ENCODE results near the gene HES2. TPM values are rescaled to one million over a fixed set of nuclear protein-coding genes. Genes with fewer than 3 reads are reported as not detected.

HES2 gene
- total and polyA plus RNA-seq, 5 donors from 2014 or later = not detected

GRCh38 chr1:6416295-6416656 is 3.4 kb downstream of the HES2 start:
- H3K27ac ChIP-seq (ENCODE audit: insufficient read depth, low read length, poor library complexity, severe bottlenecking) = no peak overlapping the region
- no peaks in the 10 kb centered on the region for H3K9me3 ChIP-seq (ENCODE audit: control insufficient read depth in 2 of 2, low read length in 2 of 2)
- Mint-ChIP-seq H3K9me3 (peaks cover 0 to 3% (median 0%) of the 10 kb centered on the region in 7 donors), H3K27me3 (peaks cover 69% of the 10 kb centered on the region), H3K4me3 (peak overlapping the region in 1 of 4 donors; percentile 50), H3K27ac (no peak overlapping the region), H3K36me3 (no peaks in the 10 kb centered on the region), H3K4me1 (peaks cover 0 to 12% (median 4%) of the 10 kb centered on the region in 4 donors)
- no peak for ATAC-seq (ENCODE audit: low read depth in 2 of 2)
- H3K4me1 ChIP-seq (ENCODE audit: control insufficient read depth, insufficient read depth, low read length, poor library complexity, severe bottlenecking) = peaks cover 24% of the 10 kb centered on the region
- H3K27me3 ChIP-seq (ENCODE audit: control insufficient read depth, insufficient read depth, low read length) = peaks cover 34% of the 10 kb centered on the region
- H3K36me3 ChIP-seq (ENCODE audit: control insufficient read depth, insufficient read depth, low read length) = no peaks in the 10 kb centered on the region
- DNase-seq = no peak
- H3K4me3 ChIP-seq (ENCODE audit: low read depth, low read length) = no peak overlapping the region

DNA sequence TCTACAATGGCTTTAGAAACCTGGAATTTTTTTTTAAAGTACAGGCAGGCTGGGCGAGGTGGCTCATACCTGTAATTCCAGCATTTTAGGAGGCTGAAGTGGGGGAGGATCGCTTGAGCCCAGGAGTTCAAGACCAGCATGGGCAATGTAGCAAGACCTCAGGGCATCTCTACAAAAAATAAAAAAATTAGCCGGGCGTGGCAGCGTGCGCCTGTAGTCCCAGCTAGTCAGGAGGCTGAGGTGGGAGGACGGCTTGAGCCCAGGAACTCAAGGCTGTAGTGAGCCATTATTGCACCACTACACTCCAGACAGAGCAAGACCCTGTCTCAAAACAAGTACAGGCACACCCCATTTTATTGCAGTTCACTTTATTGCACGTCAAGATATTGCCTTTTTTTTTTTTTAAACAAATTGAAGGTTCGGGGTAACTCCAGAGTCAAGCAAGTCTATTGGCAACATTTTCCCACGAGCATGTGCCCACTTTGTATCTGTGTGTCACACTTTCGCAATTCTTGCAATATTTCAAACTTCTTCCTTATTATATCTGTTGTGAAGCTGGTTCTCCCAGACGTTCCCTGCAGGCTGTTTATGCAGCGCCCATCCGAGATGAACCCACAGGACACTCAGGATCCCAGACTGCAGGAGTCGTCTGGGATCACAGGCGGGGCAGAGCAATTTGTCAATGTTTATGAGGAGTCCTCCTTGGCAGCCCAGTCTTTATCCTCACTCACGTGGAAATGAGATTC is 4.7 kb downstream of the HES2 start:
- no peak overlapping the region for H3K4me3 ChIP-seq (ENCODE audit: low read depth, low read length)
- H3K27me3 Mint-ChIP-seq = peaks cover 65% of the 10 kb centered on the region
- ATAC-seq (ENCODE audit: low read depth in 2 of 2) (no peak), DNase-seq (no peak)
- H3K9me3 ChIP-seq (ENCODE audit: control insufficient read depth in 2 of 2, low read length in 2 of 2) = no peaks in the 10 kb centered on the region
- peaks cover 33% of the 10 kb centered on the region for H3K27me3 ChIP-seq (ENCODE audit: control insufficient read depth, insufficient read depth, low read length)
- no peaks in the 10 kb centered on the region for H3K36me3 ChIP-seq (ENCODE audit: control insufficient read depth, insufficient read depth, low read length)
- H3K27ac ChIP-seq (ENCODE audit: insufficient read depth, low read length, poor library complexity, severe bottlenecking) = no peak overlapping the region
- no peak overlapping the region for H3K27ac Mint-ChIP-seq
- peaks cover 15% of the 10 kb centered on the region for H3K4me1 ChIP-seq (ENCODE audit: control insufficient read depth, insufficient read depth, low read length, poor library complexity, severe bottlenecking)
- no peaks in the 10 kb centered on the region for H3K36me3 Mint-ChIP-seq
- peaks cover 0 to 3% (median 0%) of the 10 kb centered on the region in 7 donors for H3K9me3 Mint-ChIP-seq
- no peak overlapping the region for H3K4me3 Mint-ChIP-seq
- H3K4me1 Mint-ChIP-seq = peaks cover 0 to 7% (median 4%) of the 10 kb centered on the region in 4 donors

GRCh38 chr1:6414443-6414844 is 5.3 kb downstream of the HES2 start:
- H3K27ac Mint-ChIP-seq = no peak overlapping the region

GRCh38 chr1:6412896-6413295 is 6.8 kb downstream of the HES2 start:
- Histone ChIP-seq H3K27me3 (ENCODE audit: control insufficient read depth, insufficient read depth, low read length) (peaks cover 29% of the 10 kb centered on the region), H3K4me1 (ENCODE audit: control insufficient read depth, insufficient read depth, low read length, poor library complexity, severe bottlenecking) (peaks cover 3% of the 10 kb centered on the region), H3K36me3 (ENCODE audit: control insufficient read depth, insufficient read depth, low read length) (no peaks in the 10 kb centered on the region), H3K27ac (ENCODE audit: insufficient read depth, low read length, poor library complexity, severe bottlenecking) (no peak overlapping the region), H3K4me3 (ENCODE audit: low read depth, low read length) (no peak overlapping the region), H3K9me3 (ENCODE audit: control insufficient read depth in 2 of 2, low read length in 2 of 2) (no peaks in the 10 kb centered on the region)
- no peak for ATAC-seq (ENCODE audit: low read depth in 2 of 2)
- H3K9me3 Mint-ChIP-seq = peaks cover 0 to 3% (median 0%) of the 10 kb centered on the region in 7 donors
- peaks cover 0 to 7% (median 3%) of the 10 kb centered on the region in 4 donors for H3K4me1 Mint-ChIP-seq
- H3K4me3 Mint-ChIP-seq = no peak overlapping the region
- peaks cover 65% of the 10 kb centered on the region for H3K27me3 Mint-ChIP-seq
- no peak for DNase-seq
- H3K36me3 Mint-ChIP-seq = no peaks in the 10 kb centered on the region
- H3K27ac Mint-ChIP-seq = no peak overlapping the region

More at GRCh38 chr1:6414443-6414844, 5.3 kb downstream of the HES2 start:
- Mint-ChIP-seq H3K9me3 (peaks cover 0 to 3% (median 0%) of the 10 kb centered on the region in 7 donors), H3K4me3 (peak overlapping the region in 1 of 4 donors; percentile 33), H3K36me3 (no peaks in the 10 kb centered on the region), H3K4me1 (peaks cover 0 to 7% (median 4%) of the 10 kb centered on the region in 4 donors), H3K27me3 (peaks cover 65% of the 10 kb centered on the region)
- DNase-seq = peak in 2 of 3 donors; percentile 24 to 54
- H3K4me1 ChIP-seq (ENCODE audit: control insufficient read depth, insufficient read depth, low read length, poor library complexity, severe bottlenecking) = peaks cover 9% of the 10 kb centered on the region
- H3K9me3 ChIP-seq (ENCODE audit: control insufficient read depth in 2 of 2, low read length in 2 of 2) = no peaks in the 10 kb centered on the region
- H3K27me3 ChIP-seq (ENCODE audit: control insufficient read depth, insufficient read depth, low read length) = peaks cover 33% of the 10 kb centered on the region
- H3K4me3 ChIP-seq (ENCODE audit: low read depth, low read length) = no peak overlapping the region
- no peak overlapping the region for H3K27ac ChIP-seq (ENCODE audit: insufficient read depth, low read length, poor library complexity, severe bottlenecking)
- no peaks in the 10 kb centered on the region for H3K36me3 ChIP-seq (ENCODE audit: control insufficient read depth, insufficient read depth, low read length)
- ATAC-seq (ENCODE audit: low read depth in 2 of 2) = peak; percentile 56 to 73

DNA sequence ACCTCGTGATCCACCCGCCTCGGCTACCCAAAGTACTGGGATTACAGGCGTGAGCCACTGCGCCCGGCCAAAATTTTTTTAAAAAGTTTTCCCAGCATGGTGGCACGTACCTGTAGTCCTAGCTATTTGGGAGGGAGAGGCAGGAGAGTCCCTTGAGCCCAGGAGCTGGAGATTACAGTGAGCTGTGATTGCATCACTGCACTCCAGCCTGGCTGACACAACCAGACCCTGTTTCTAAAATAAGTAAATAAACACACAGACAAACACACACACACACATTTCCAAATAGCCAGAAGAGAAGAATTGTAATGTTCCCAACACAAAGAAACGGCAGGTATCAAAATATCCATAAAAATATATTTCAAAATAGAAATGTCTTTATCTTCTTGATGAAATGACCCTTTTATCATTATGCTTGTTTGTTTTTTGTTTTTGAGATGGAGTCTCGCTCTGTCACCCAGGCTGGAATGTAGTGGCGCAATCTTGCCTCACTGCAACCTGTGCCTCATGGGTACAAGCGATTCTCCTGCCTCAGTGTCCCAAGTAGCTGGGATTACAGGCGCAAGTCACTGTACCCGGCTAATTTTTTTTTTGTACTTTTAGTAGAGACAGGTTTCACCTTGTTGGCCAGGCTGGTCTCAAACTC is 9.3 kb downstream of the HES2 start:
- H3K27me3 ChIP-seq (ENCODE audit: control insufficient read depth, insufficient read depth, low read length) = peaks cover 15% of the 10 kb centered on the region
- no peak for DNase-seq
- peaks cover 3% of the 10 kb centered on the region for H3K4me1 ChIP-seq (ENCODE audit: control insufficient read depth, insufficient read depth, low read length, poor library complexity, severe bottlenecking)
- H3K27ac ChIP-seq (ENCODE audit: insufficient read depth, low read length, poor library complexity, severe bottlenecking) = no peak overlapping the region
- Mint-ChIP-seq H3K36me3 (no peaks in the 10 kb centered on the region), H3K4me1 (peaks cover 0 to 7% (median 3%) of the 10 kb centered on the region in 4 donors), H3K27me3 (peaks cover 55% of the 10 kb centered on the region), H3K4me3 (no peak overlapping the region), H3K27ac (no peak overlapping the region), H3K9me3 (peaks cover 0 to 3% (median 0%) of the 10 kb centered on the region in 7 donors)
- no peak for ATAC-seq (ENCODE audit: low read depth in 2 of 2)
- no peaks in the 10 kb centered on the region for H3K36me3 ChIP-seq (ENCODE audit: control insufficient read depth, insufficient read depth, low read length)
- no peaks in the 10 kb centered on the region for H3K9me3 ChIP-seq (ENCODE audit: control insufficient read depth in 2 of 2, low read length in 2 of 2)
- no peak overlapping the region for H3K4me3 ChIP-seq (ENCODE audit: low read depth, low read length)

GRCh38 chr1:6409733-6410132 is 10.0 kb downstream of the HES2 start:
- H3K9me3 ChIP-seq (ENCODE audit: control insufficient read depth in 2 of 2, low read length in 2 of 2) = no peaks in the 10 kb centered on the region
- H3K27ac Mint-ChIP-seq = no peak overlapping the region
- peaks cover 0 to 3% (median 0%) of the 10 kb centered on the region in 7 donors for H3K9me3 Mint-ChIP-seq
- peaks cover 3% of the 10 kb centered on the region for H3K4me1 ChIP-seq (ENCODE audit: control insufficient read depth, insufficient read depth, low read length, poor library complexity, severe bottlenecking)
- no peaks in the 10 kb centered on the region for H3K36me3 ChIP-seq (ENCODE audit: control insufficient read depth, insufficient read depth, low read length)
- DNase-seq (no peak), ATAC-seq (ENCODE audit: low read depth in 2 of 2) (no peak)
- no peak overlapping the region for H3K4me3 ChIP-seq (ENCODE audit: low read depth, low read length)
- peaks cover 0 to 10% (median 3%) of the 10 kb centered on the region in 4 donors for H3K4me1 Mint-ChIP-seq
- H3K4me3 Mint-ChIP-seq = no peak overlapping the region
- no peaks in the 10 kb centered on the region for H3K36me3 Mint-ChIP-seq
- H3K27ac ChIP-seq (ENCODE audit: insufficient read depth, low read length, poor library complexity, severe bottlenecking) = no peak overlapping the region
- peaks cover 14% of the 10 kb centered on the region for H3K27me3 ChIP-seq (ENCODE audit: control insufficient read depth, insufficient read depth, low read length)
- peaks cover 55% of the 10 kb centered on the region for H3K27me3 Mint-ChIP-seq

- Mint-ChIP-seq H3K27ac (peak overlapping the region in 1 of 3 donors; percentile 61), H3K4me3 (no peak overlapping the region)
Measured at GRCh38 chr1:6409053-6409452, 10.7 kb downstream of the HES2 start.

More at GRCh38 chr1:6409053-6409452, 10.7 kb downstream of the HES2 start:
- Histone ChIP-seq H3K36me3 (ENCODE audit: control insufficient read depth, insufficient read depth, low read length) (no peaks in the 10 kb centered on the region), H3K4me1 (ENCODE audit: control insufficient read depth, insufficient read depth, low read length, poor library complexity, severe bottlenecking) (no peaks in the 10 kb centered on the region), H3K27ac (ENCODE audit: insufficient read depth, low read length, poor library complexity, severe bottlenecking) (no peak overlapping the region), H3K4me3 (ENCODE audit: low read depth, low read length) (no peak overlapping the region), H3K27me3 (ENCODE audit: control insufficient read depth, insufficient read depth, low read length) (peaks cover 14% of the 10 kb centered on the region), H3K9me3 (ENCODE audit: control insufficient read depth in 2 of 2, low read length in 2 of 2) (no peaks in the 10 kb centered on the region)
- DNase-seq (no peak), ATAC-seq (ENCODE audit: low read depth in 2 of 2) (no peak)
- Mint-ChIP-seq H3K9me3 (no peaks in the 10 kb centered on the region), H3K4me1 (peaks cover 0 to 6% (median 2%) of the 10 kb centered on the region in 4 donors), H3K36me3 (no peaks in the 10 kb centered on the region), H3K27me3 (peaks cover 51% of the 10 kb centered on the region)
